Lower lobe of right lung (tissue), 2 donors: Measurements from ENCODE around the gene ZFAND5. TPM values are rescaled to one million over a fixed set of nuclear protein-coding genes. Genes with fewer than 3 reads are reported as not detected.

Experiments used
- ATAC-seq, 2 donors: fragments of 200-7000 bp; cut with Tn5 transposase; one replicate each; pipeline ENCODE4 v1.9.1; 2020 to 2022; ENCODE audit warnings: mild to moderate bottlenecking in 2 of 2, moderate library complexity in 2 of 2
- DNase-seq: peaks from one replicate; pipeline ENCODE4 v3.0.0-alpha.2; 2020
- H3K27ac ChIP-seq: fragments of 200-600 bp; one replicate; pipeline ENCODE4 v1.8.0; 2022
- H3K27me3 ChIP-seq: fragments of 200-600 bp; one replicate; pipeline ENCODE4 v1.8.0; 2022; ENCODE audit warnings: low read depth
- H3K36me3 ChIP-seq: fragments of 200-600 bp; one replicate; pipeline ENCODE4 v1.8.0; 2022; ENCODE audit warnings: mild to moderate bottlenecking
- H3K4me1 ChIP-seq: fragments of 200-600 bp; one replicate; pipeline ENCODE4 v1.8.0; 2022
- H3K4me3 ChIP-seq: fragments of 200-600 bp; one replicate; pipeline ENCODE4 v1.8.0; 2022; ENCODE audit warnings: mild to moderate bottlenecking
- H3K9me3 ChIP-seq: fragments of 200-600 bp; one replicate; pipeline ENCODE4 v1.8.0; 2022
- CTCF ChIP-seq: fragments of 200-600 bp; IDR thresholded peaks from one replicate; pipeline ENCODE4 v1.8.0; 2022; ENCODE audit warnings: antibody characterized with exemption, mild to moderate bottlenecking
- intact Hi-C: fragments of 100-400 bp; cut with DNase I; formaldehyde crosslinking; loops from one replicate; pipeline ENCODE4 v1.11.0; 2022
- total RNA-seq: library from RNA; stranded (reverse); fragmentation: NEBNext Ultra II Directional; extraction: Animal tissue kit (Norgen Biotek cat#: 25700); gene quantifications from one replicate; pipeline ENCODE4 v1.2.1, GENCODE V29; 2021
- donor health status: DM: no; HTN: yes; CAD: no; lungs with severe emphysema.

ZFAND5 gene
- total RNA-seq, 1 donor from 2014 or later: 206 TPM

- H3K4me3 ChIP-seq: no peak overlapping the region
- H3K4me1 ChIP-seq: peaks cover 11% of the 10 kb centered on the region
- no peaks in the 10 kb centered on the region for H3K36me3 ChIP-seq
- no peaks in the 10 kb centered on the region for H3K9me3 ChIP-seq
- ATAC-seq: no peak
- intact Hi-C loops: no loop called here
- H3K27me3 ChIP-seq: no peaks in the 10 kb centered on the region
- DNase-seq: no peak
- TF ChIP-seq CTCF: no peak
- no peak overlapping the region for H3K27ac ChIP-seq
These were observed 36.4 kb upstream of the ZFAND5 start for GRCh38 chr9:72401396-72401795.

- H3K9me3 ChIP-seq: no peaks in the 10 kb centered on the region
- H3K4me3 ChIP-seq: no peak overlapping the region
- no peaks in the 10 kb centered on the region for H3K36me3 ChIP-seq
- DNase-seq (no peak), ATAC-seq (no peak)
- H3K4me1 ChIP-seq: peaks cover 16% of the 10 kb centered on the region
- TF ChIP-seq CTCF: no peak
- H3K27ac ChIP-seq: no peak overlapping the region
- no peaks in the 10 kb centered on the region for H3K27me3 ChIP-seq
- intact Hi-C loops: no loop called here
These were observed 35.9 kb upstream of the ZFAND5 start for GRCh38 chr9:72400866-72401265.

GRCh38 chr9:72399391-72399790 lies 34.4 kb upstream of the ZFAND5 start:
- H3K27me3 ChIP-seq: no peaks in the 10 kb centered on the region
- no peak overlapping the region for H3K4me3 ChIP-seq
- DNase-seq: no peak
- no peak for ATAC-seq
- intact Hi-C loops: no loop called here
- no peak for TF ChIP-seq CTCF
- H3K36me3 ChIP-seq: no peaks in the 10 kb centered on the region
- H3K9me3 ChIP-seq: no peaks in the 10 kb centered on the region
- peaks cover 23% of the 10 kb centered on the region for H3K4me1 ChIP-seq
- no peak overlapping the region for H3K27ac ChIP-seq

- no peak for DNase-seq
- peak overlapping the region; percentile 57 for H3K27ac ChIP-seq
- intact Hi-C loops: no loop called here
These were observed 31.5 kb upstream of the ZFAND5 start for GRCh38 chr9:72396247-72397091.

GRCh38 chr9:72394066-72394465 lies 29.1 kb upstream of the ZFAND5 start:
- no peak for TF ChIP-seq CTCF
- Histone ChIP-seq H3K36me3 (no peaks in the 10 kb centered on the region), H3K27ac (no peak overlapping the region), H3K27me3 (no peaks in the 10 kb centered on the region), H3K4me1 (peaks cover 23% of the 10 kb centered on the region), H3K4me3 (no peak overlapping the region), H3K9me3 (no peaks in the 10 kb centered on the region)
- peak in 1 of 2 donors; percentile 38 for ATAC-seq
- intact Hi-C loops: no loop called here
- DNase-seq: no peak

More at GRCh38 chr9:72396247-72397091, 31.5 kb upstream of the ZFAND5 start:
- H3K4me3 ChIP-seq: no peak overlapping the region
- peaks cover 23% of the 10 kb centered on the region for H3K4me1 ChIP-seq
- no peak for TF ChIP-seq CTCF
- no peaks in the 10 kb centered on the region for H3K27me3 ChIP-seq
- H3K9me3 ChIP-seq: no peaks in the 10 kb centered on the region
- H3K36me3 ChIP-seq: no peaks in the 10 kb centered on the region
- peak; percentile 95 to 96 for ATAC-seq
